ENCODE data around the gene NRP1. TPM values are rescaled to one million over a fixed set of nuclear protein-coding genes. Genes with fewer than 3 reads are reported as not detected.

Gene NRP1
- total and polyA plus RNA-seq, 10 donors, result 4.8 to 202 (median 138) TPM

DNA sequence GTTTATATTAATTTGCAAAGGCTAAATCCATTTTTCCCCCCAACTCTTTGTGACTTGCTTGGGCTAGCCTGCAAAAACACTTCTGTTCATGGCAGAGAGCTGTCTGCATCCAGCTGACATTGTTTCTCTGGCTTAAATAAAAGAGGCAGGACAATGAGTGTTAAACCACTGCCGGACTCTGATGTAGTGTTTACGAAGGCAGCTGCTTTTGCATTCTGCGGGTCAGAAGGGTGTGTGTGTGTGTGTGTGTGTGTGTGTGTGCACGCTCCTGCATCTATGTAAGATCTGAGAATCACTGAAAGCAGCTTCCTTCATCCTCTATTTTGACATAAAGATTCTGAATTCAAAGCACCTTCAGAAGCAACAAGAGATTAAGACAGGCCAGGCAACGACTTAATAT is 28.3 kb downstream of the NRP1 start:
- intact Hi-C loops (cut with DNase I; ENCODE audit: low total_unique reads), result no loop called here
- WGBS, 5 donors, result 68 to 82% (median 72%) methylated on average over 5 of the region's 5 CpGs
- Histone ChIP-seq H3K27me3 (replicated peaks in 1 of 7) (no peaks in the 10 kb centered on the region), H3K27ac (peak overlapping the region in 4 of 8 donors; percentile 18 to 76 (median 66)), H3K4me3 (no peak overlapping the region), H3K4me1 (peaks cover 0 to 61% (median 27%) of the 10 kb centered on the region in 6 donors), H3K9me3 (peaks cover 0 to 4% (median 0%) of the 10 kb centered on the region in 8 donors), H3K36me3 (peaks cover 0 to 3% (median 0%) of the 10 kb centered on the region in 6 donors)
- no peak for DNase-seq
- TF ChIP-seq POLR2AphosphoS5 (IDR thresholded peaks at IDR 0.05) (no peak), POLR2A (IDR thresholded peaks at IDR 0.05) (no peak)
- TF ChIP-seq, protein P1, sequence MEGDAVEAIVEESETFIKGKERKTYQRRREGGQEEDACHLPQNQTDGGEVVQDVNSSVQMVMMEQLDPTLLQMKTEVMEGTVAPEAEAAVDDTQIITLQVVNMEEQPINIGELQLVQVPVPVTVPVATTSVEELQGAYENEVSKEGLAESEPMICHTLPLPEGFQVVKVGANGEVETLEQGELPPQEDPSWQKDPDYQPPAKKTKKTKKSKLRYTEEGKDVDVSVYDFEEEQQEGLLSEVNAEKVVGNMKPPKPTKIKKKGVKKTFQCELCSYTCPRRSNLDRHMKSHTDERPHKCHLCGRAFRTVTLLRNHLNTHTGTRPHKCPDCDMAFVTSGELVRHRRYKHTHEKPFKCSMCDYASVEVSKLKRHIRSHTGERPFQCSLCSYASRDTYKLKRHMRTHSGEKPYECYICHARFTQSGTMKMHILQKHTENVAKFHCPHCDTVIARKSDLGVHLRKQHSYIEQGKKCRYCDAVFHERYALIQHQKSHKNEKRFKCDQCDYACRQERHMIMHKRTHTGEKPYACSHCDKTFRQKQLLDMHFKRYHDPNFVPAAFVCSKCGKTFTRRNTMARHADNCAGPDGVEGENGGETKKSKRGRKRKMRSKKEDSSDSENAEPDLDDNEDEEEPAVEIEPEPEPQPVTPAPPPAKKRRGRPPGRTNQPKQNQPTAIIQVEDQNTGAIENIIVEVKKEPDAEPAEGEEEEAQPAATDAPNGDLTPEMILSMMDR (IDR thresholded peaks at IDR 0.05 in 8 of 11, conservative IDR thresholded peaks at IDR 0.05 in 3 of 11), result no peak

DNA sequence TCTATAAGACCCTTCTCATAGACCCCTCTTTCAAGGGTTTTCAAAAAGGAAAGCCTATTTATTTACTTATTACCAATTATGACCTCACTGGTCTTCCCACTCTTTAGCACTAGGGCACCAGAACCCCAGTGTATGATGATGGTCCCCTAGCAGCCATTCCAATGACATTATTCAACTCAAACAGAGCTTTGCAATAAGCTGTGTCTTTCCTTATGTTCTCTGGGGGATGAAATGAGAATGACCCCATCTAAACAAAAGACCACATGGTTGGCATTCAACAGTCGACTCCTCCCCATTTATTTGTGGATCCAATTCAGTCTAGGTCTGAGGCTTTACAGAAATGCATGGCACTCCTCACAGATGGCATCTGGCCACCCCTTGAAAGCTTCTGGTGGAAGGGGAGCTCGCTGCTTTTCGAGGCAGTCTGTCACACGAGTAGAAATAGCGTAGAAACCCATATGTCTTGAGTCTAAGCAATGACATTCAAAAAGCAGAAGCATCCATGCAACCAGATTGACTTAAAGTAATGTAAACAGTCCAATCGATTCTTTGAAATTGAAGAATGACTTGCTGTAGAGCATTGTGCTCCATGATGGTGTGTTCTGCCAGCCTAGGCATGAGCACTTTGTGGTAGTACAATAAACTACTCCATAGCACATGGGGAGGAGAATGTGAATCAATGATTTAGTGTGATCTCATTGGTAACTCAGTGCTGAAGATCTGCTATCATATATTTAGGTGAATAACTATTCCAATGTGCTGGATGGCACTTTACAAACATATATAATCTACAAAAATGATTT is 29.8 kb downstream of the NRP1 start:
- peaks cover 0 to 12% (median 0%) of the 10 kb centered on the region in 6 donors for H3K36me3 ChIP-seq

DNA sequence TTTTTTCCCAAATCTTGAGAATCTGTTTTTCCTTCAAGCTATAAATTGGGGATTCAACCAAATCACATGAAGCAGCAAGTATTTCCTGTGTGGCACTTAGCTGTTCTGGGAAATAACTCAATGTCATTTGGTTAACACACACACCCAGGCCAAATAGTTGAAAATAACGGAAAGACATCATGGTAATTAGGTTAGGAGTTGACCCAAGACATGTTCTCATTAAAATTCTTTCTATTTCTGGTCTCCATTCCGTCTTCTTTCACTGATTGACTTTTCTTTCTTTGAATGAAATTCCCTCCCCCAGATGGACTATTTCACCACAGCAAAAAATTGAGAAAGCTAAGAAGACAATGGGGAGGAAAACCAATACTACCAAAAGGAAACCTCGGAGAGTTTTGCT is 30.5 kb downstream of the NRP1 start:
- Histone ChIP-seq H3K4me3 (no peak overlapping the region), H3K27ac (peak overlapping the region; percentile 44 to 79 (median 66)), H3K4me1 (peaks cover 4 to 75% (median 34%) of the 10 kb centered on the region in 6 donors), H3K36me3 (peaks cover 0 to 12% (median 0%) of the 10 kb centered on the region in 6 donors), H3K9me3 (peaks cover 0 to 4% (median 0%) of the 10 kb centered on the region in 8 donors), H3K27me3 (replicated peaks in 1 of 7) (no peaks in the 10 kb centered on the region)
- intact Hi-C loops (cut with DNase I; ENCODE audit: low total_unique reads), result no loop called here
- TF ChIP-seq POLR2AphosphoS5 (IDR thresholded peaks at IDR 0.05) (no peak), POLR2A (IDR thresholded peaks at IDR 0.05) (no peak)
- TF ChIP-seq, protein P1 (IDR thresholded peaks at IDR 0.05 in 8 of 11, conservative IDR thresholded peaks at IDR 0.05 in 3 of 11), result no peak
- no peak for DNase-seq
- WGBS, 5 donors, result 51 to 66% (median 52%) methylated on average over 3 of the region's 3 CpGs

More for the DNA sequence above, 29.8 kb downstream of the NRP1 start:
- Histone ChIP-seq H3K27ac (peak overlapping the region; percentile 44 to 79 (median 66)), H3K9me3 (peaks cover 0 to 4% (median 0%) of the 10 kb centered on the region in 8 donors), H3K27me3 (replicated peaks in 1 of 7) (no peaks in the 10 kb centered on the region), H3K4me1 (peaks cover 4 to 75% (median 32%) of the 10 kb centered on the region in 6 donors), H3K4me3 (no peak overlapping the region)
- intact Hi-C loops (cut with DNase I; ENCODE audit: low total_unique reads), result no loop called here
- WGBS, 5 donors, result 73 to 84% (median 81%) methylated on average over 6 of the region's 6 CpGs
- TF ChIP-seq POLR2A (IDR thresholded peaks at IDR 0.05) (no peak), POLR2AphosphoS5 (IDR thresholded peaks at IDR 0.05) (no peak)
- TF ChIP-seq, protein P1 (IDR thresholded peaks at IDR 0.05 in 8 of 11, conservative IDR thresholded peaks at IDR 0.05 in 3 of 11), result no peak
- DNase-seq, result no peak

DNA sequence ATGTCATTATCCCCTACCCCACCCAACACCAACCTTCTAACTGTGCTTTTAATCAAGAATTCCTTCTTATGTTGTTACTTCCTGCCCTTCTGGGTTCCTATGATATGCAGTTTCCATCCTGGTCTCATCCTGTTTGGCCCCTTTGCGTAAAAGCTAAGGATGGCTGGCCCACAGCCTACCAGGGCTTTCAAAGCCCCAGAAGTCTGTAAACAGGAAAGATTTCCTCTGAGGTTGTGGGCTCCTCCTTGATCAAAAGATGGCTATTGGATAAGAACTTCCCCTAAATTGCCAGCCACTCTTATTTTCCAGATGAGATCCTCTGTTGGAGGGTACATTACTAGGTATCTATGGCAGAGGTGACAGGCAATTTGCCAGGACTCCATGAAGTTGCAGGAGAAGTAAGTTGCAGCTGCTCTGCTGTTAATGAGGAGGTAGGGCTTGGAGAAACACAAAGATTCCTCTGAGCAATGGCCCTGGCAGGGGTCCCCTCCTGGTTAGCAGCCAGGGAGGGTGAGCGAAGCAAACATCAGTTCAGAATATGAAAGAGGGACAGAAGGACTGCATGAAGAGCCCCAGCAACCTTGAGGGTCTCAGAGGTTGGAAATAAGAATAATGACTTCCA is 32.1 kb downstream of the NRP1 start:
- intact Hi-C loops (cut with DNase I; ENCODE audit: low total_unique reads), result no loop called here
- Histone ChIP-seq H3K9me3 (no peaks in the 10 kb centered on the region), H3K27me3 (replicated peaks in 1 of 7) (no peaks in the 10 kb centered on the region), H3K36me3 (peaks cover 0 to 12% (median 0%) of the 10 kb centered on the region in 6 donors), H3K4me1 (peaks cover 4 to 86% (median 36%) of the 10 kb centered on the region in 6 donors), H3K4me3 (no peak overlapping the region), H3K27ac (peak overlapping the region; percentile 20 to 79 (median 66))
- 62 to 79% (median 77%) methylated on average over 2 of the region's 2 CpGs for WGBS, 5 donors
- DNase-seq, result no peak
- TF ChIP-seq, protein P1 (IDR thresholded peaks at IDR 0.05 in 8 of 11, conservative IDR thresholded peaks at IDR 0.05 in 3 of 11), result no peak
- TF ChIP-seq POLR2A (IDR thresholded peaks at IDR 0.05), result no peak
- peak in 1 of 3 donors; percentile 51 for TF ChIP-seq POLR2AphosphoS5 (IDR thresholded peaks at IDR 0.05)

Data from spleen (tissue), 11 donors.